ENCODE measurements around the gene KLK4.

KLK4 gene

DNA sequence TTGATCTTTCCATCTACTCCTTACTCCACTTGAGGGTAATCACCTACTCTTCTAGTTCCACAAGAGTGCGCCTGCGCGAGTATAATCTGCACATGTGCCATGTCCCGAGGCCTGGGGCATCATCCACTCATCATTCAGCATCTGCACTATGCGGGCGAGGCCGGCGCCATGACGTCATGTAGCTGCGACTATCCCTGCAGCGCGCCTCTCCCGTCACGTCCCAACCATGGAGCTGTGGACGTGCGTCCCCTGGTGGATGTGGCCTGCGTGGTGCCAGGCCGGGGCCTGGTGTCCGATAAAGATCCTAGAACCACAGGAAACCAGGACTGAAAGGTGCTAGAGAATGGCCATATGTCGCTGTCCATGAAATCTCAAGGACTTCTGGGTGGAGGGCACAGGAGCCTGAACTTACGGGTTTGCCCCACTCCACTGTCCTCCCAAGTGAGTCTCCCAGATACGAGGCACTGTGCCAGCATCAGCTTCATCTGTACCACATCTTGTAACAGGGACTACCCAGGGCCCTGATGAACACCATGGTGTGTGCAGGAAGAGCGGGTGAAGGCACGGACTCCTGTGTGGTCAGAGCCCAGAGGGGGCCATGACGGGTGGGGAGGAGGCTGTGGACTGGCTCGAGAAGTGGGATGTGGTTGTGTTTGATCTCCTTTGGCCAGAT lies 40.6 kb downstream of the KLK4 start:
- FAIRE-seq, result peak; percentile 84
- DNase-seq (ENCODE audit: insufficient read length, low spot score), result peak; percentile 51
- TF ChIP-seq POU2F2 (IDR thresholded peaks at IDR 0.05; ENCODE audit: low read depth, low read length), result peak; percentile 54; the same call in 1 of the 2 replicates
- TF ChIP-seq TAF1 (IDR thresholded peaks at IDR 0.05; ENCODE audit: low read depth, low read length), result no peak
- 0 out of 2 replicates have a peak, but pooled peaks have one; percentile 29 for TF ChIP-seq POLR2A (IDR thresholded peaks at IDR 0.05; ENCODE audit: low read depth, low read length)

DNA sequence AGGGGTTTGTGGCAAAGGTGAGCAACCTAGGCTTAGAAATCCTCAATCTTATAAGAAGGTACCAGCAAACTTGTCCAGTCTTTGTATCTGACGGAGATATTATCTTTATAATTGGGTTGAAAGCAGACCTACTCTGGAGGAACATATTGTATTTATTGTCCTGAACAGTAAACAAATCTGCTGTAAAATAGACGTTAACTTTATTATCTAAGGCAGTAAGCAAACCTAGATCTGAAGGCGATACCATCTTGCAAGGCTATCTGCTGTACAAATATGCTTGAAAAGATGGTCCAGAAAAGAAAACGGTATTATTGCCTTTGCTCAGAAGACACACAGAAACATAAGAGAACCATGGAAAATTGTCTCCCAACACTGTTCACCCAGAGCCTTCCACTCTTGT lies 41.7 kb downstream of the KLK4 start:
- FAIRE-seq (no peak), DNase-seq (ENCODE audit: insufficient read length, low spot score) (no peak)
- no peak for TF ChIP-seq PAX5 (IDR thresholded peaks at IDR 0.05; ENCODE audit: insufficient read depth, low read length, severe bottlenecking)
- no peak for TF ChIP-seq POLR2AphosphoS5 (IDR thresholded peaks at IDR 0.05; ENCODE audit: low read depth, low read length)
- TF ChIP-seq SPI1 (IDR thresholded peaks at IDR 0.05; ENCODE audit: low read depth, low read length), result no peak
- TF ChIP-seq POLR2A (IDR thresholded peaks at IDR 0.05; ENCODE audit: low read depth, low read length), result no peak

DNA sequence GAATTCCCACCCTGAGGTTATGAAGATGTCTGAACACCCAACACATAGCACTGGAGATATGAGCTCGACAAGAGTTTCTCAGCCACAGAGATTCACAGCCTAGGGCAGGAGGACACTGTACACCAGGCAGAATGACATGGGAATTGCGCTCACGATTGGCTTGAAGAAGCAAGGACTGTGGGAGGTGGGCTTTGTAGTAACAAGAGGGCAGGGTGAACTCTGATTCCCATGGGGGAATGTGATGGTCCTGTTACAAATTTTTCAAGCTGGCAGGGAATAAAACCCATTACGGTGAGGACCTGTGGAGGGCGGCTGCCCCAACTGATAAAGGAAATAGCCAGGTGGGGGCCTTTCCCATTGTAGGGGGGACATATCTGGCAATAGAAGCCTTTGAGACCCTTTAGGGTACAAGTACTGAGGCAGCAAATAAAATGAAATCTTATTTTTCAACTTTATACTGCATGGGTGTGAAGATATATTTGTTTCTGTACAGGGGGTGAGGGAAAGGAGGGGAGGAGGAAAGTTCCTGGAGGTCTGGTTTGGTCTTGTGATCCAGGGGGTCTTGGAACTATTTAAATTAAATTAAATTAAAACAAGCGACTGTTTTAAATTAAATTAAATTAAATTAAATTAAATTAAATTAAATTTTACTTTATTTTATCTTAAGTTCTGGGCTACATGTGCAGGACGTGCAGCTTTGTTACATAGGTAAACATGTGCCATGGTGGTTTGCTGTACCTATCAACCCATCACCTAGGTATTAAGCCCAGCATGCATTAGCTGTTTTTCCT lies 49.5 kb downstream of the KLK4 start:
- no peak for TF ChIP-seq POLR2A (IDR thresholded peaks at IDR 0.05; ENCODE audit: low read depth, low read length)
- no peak for TF ChIP-seq POU2F2 (IDR thresholded peaks at IDR 0.05; ENCODE audit: low read depth, low read length)
- TF ChIP-seq TAF1 (IDR thresholded peaks at IDR 0.05; ENCODE audit: low read depth, low read length), result no peak
- TF ChIP-seq PAX5 (IDR thresholded peaks at IDR 0.05; ENCODE audit: insufficient read depth, low read length, severe bottlenecking), result no peak
- TF ChIP-seq POLR2AphosphoS5 (IDR thresholded peaks at IDR 0.05; ENCODE audit: low read depth, low read length), result no peak
- no peak for TF ChIP-seq SPI1 (IDR thresholded peaks at IDR 0.05; ENCODE audit: low read depth, low read length)
- FAIRE-seq (no peak), DNase-seq (ENCODE audit: insufficient read length, low spot score) (no peak)

DNA sequence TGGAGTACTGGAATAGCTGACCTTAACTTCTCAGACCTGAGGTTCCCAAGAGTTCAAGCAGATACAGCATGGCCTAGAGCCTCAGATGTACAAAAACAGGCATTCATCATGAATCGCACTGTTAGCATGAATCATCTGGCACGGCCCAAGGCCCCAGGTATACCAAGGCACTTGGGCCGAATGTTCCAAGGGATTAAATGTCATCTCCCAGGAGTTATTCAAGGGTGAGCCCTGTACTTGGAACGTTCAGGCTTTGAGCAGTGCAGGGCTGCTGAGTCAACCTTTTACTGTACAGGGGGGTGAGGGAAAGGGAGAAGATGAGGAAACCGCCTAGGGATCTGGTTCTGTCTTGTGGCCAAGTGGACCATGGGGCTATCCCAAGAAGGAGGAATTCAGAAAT lies 50.2 kb downstream of the KLK4 start:
- no peak for FAIRE-seq
- DNase-seq (ENCODE audit: insufficient read length, low spot score), result no peak
- no peak for TF ChIP-seq POU2F2 (IDR thresholded peaks at IDR 0.05; ENCODE audit: low read depth, low read length)
- no peak for TF ChIP-seq SPI1 (IDR thresholded peaks at IDR 0.05; ENCODE audit: low read depth, low read length)
- no peak for TF ChIP-seq PAX5 (IDR thresholded peaks at IDR 0.05; ENCODE audit: insufficient read depth, low read length, severe bottlenecking)

DNA sequence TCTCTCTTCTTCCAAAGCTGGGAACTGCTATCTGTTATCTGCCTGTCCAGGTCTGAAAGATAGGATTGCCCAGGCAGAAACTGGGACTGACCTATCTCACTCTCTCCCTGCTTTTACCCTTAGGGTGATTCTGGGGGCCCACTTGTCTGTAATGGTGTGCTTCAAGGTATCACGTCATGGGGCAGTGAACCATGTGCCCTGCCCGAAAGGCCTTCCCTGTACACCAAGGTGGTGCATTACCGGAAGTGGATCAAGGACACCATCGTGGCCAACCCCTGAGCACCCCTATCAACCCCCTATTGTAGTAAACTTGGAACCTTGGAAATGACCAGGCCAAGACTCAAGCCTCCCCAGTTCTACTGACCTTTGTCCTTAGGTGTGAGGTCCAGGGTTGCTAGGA lies 51.3 kb downstream of the KLK4 start:
- TF ChIP-seq POLR2AphosphoS5 (IDR thresholded peaks at IDR 0.05; ENCODE audit: low read depth, low read length) (no peak), POU2F2 (IDR thresholded peaks at IDR 0.05; ENCODE audit: low read depth, low read length) (no peak), PAX5 (IDR thresholded peaks at IDR 0.05; ENCODE audit: insufficient read depth, low read length, severe bottlenecking) (no peak), POLR2A (IDR thresholded peaks at IDR 0.05; ENCODE audit: low read depth, low read length) (no peak), SPI1 (IDR thresholded peaks at IDR 0.05; ENCODE audit: low read depth, low read length) (no peak), TAF1 (IDR thresholded peaks at IDR 0.05; ENCODE audit: low read depth, low read length) (no peak)
- DNase-seq (ENCODE audit: insufficient read length, low spot score), result no peak
- FAIRE-seq, result no peak

DNA sequence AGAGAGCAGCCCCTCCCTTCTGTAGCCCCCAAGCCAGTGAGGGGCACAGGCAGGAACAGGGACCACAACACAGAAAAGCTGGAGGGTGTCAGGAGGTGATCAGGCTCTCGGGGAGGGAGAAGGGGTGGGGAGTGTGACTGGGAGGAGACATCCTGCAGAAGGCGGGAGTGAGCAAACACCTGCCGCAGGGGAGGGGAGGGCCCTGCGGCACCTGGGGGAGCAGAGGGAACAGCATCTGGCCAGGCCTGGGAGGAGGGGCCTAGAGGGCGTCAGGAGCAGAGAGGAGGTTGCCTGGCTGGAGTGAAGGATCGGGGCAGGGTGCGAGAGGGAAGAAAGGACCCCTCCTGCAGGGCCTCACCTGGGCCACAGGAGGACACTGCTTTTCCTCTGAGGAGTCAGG lies 52.3 kb downstream of the KLK4 start:
- TF ChIP-seq POU2F2 (IDR thresholded peaks at IDR 0.05; ENCODE audit: low read depth, low read length), result no peak
- TF ChIP-seq POLR2AphosphoS5 (IDR thresholded peaks at IDR 0.05; ENCODE audit: low read depth, low read length), result no peak
- no peak for TF ChIP-seq SPI1 (IDR thresholded peaks at IDR 0.05; ENCODE audit: low read depth, low read length)
- no peak for TF ChIP-seq POLR2A (IDR thresholded peaks at IDR 0.05; ENCODE audit: low read depth, low read length)
- TF ChIP-seq TAF1 (IDR thresholded peaks at IDR 0.05; ENCODE audit: low read depth, low read length), result no peak
- DNase-seq (ENCODE audit: insufficient read length, low spot score) (no peak), FAIRE-seq (no peak)

DNA sequence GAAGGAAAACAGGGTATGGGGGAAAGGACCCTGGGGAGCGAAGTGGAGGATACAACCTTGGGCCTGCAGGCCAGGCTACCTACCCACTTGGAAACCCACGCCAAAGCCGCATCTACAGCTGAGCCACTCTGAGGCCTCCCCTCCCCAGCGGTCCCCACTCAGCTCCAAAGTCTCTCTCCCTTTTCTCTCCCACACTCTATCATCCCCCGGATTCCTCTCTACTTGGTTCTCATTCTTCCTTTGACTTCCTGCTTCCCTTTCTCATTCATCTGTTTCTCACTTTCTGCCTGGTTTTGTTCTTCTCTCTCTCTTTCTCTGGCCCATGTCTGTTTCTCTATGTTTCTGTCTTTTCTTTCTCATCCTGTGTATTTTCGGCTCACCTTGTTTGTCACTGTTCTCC lies 53.8 kb downstream of the KLK4 start:
- no peak for TF ChIP-seq POLR2A (IDR thresholded peaks at IDR 0.05; ENCODE audit: low read depth, low read length)
- TF ChIP-seq SPI1 (IDR thresholded peaks at IDR 0.05; ENCODE audit: low read depth, low read length), result no peak
- TF ChIP-seq POU2F2 (IDR thresholded peaks at IDR 0.05; ENCODE audit: low read depth, low read length), result no peak
- no peak for TF ChIP-seq TAF1 (IDR thresholded peaks at IDR 0.05; ENCODE audit: low read depth, low read length)
- no peak for TF ChIP-seq POLR2AphosphoS5 (IDR thresholded peaks at IDR 0.05; ENCODE audit: low read depth, low read length)
- TF ChIP-seq PAX5 (IDR thresholded peaks at IDR 0.05; ENCODE audit: insufficient read depth, low read length, severe bottlenecking), result no peak
- DNase-seq (ENCODE audit: insufficient read length, low spot score) (no peak), FAIRE-seq (no peak)
